Colonic mucosa (tissue), 4 donors: Measurements from ENCODE around the gene CHMP5. TPM values are rescaled to one million over a fixed set of nuclear protein-coding genes. Genes with fewer than 3 reads are reported as not detected.

Experiments used
- DNase-seq: peaks from one replicate; pipeline ENCODE4 v3.0.0-alpha.2; 2020
- H3K27ac ChIP-seq: fragments of 200-600 bp; one replicate; pipeline ENCODE4 v1.8.0; 2021
- H3K27me3 ChIP-seq: fragments of 200-600 bp; one replicate; pipeline ENCODE4 v1.8.0; 2021
- H3K36me3 ChIP-seq: fragments of 200-600 bp; one replicate; pipeline ENCODE4 v1.8.0; 2021
- H3K4me1 ChIP-seq: fragments of 200-600 bp; one replicate; pipeline ENCODE4 v1.8.0; 2021; ENCODE audit warnings: mild to moderate bottlenecking
- H3K4me3 ChIP-seq: fragments of 200-600 bp; one replicate; pipeline ENCODE4 v1.8.0; 2021
- H3K9ac ChIP-seq, 2 donors: one replicate each; pipeline ENCODE4 v1.7.0; 2013; ENCODE audit warnings: control low read depth in 2 of 2, low read depth in 2 of 2, low read length in 2 of 2
- H3K9me3 ChIP-seq: fragments of 200-600 bp; one replicate; pipeline ENCODE4 v1.8.0; 2021
- CTCF ChIP-seq: fragments of 200-600 bp; IDR thresholded peaks from one replicate; pipeline ENCODE4 v1.8.0; 2022; ENCODE audit warnings: antibody characterized with exemption, mild to moderate bottlenecking
- intact Hi-C: fragments of 100-400 bp; cut with DNase I; formaldehyde crosslinking; loops from one replicate; pipeline ENCODE4 v1.14.1; 2022
- total RNA-seq, 2 donors: library from RNA; stranded (reverse); fragmentation: NEBNext Ultra II Directional in 1 of 2; extraction: Animal tissue kit (Norgen Biotek cat#: 25700) in 1 of 2; gene quantifications; one replicate each; pipeline ENCODE4 v1.2.1, GENCODE V29; 2021
- donor health status: healthy.
- donor health status: DM: no; HTN: no; CAD: no.
- donor health status: DM: no; HTN: no; CAD: no.

Gene CHMP5
- total RNA-seq, 2 donors from 2014 or later, result 60.3 to 97.0 TPM

DNA sequence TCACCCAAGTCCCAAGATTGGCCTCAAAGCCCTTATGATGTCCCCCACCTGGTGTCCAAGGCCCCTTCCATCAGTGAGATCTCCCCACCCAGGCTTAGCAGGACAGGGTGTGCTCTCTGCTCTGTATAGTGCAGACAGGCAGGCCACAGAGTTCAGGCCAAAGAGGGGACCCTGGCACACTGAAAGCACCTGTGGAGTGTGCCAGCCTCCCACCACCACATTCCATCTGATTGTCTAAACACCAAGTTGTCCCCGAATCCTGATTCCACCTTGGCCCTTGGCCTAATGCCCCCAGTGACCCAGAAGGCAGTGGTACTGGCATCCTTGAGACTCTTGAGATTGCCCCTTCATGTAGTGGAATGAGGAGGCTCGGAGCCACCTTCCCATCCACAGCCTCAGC lies 19.5 kb upstream of the CHMP5 start:
- DNase-seq, result no peak
- intact Hi-C loops, result no loop called here
- no peak overlapping the region for H3K27ac ChIP-seq
- H3K4me1 ChIP-seq, result no peaks in the 10 kb centered on the region
- H3K9me3 ChIP-seq, result no peaks in the 10 kb centered on the region
- no peak overlapping the region for H3K9ac ChIP-seq
- H3K4me3 ChIP-seq, result no peak overlapping the region
- no peaks in the 10 kb centered on the region for H3K36me3 ChIP-seq
- H3K27me3 ChIP-seq, result no peaks in the 10 kb centered on the region
- no peak for TF ChIP-seq CTCF

DNA sequence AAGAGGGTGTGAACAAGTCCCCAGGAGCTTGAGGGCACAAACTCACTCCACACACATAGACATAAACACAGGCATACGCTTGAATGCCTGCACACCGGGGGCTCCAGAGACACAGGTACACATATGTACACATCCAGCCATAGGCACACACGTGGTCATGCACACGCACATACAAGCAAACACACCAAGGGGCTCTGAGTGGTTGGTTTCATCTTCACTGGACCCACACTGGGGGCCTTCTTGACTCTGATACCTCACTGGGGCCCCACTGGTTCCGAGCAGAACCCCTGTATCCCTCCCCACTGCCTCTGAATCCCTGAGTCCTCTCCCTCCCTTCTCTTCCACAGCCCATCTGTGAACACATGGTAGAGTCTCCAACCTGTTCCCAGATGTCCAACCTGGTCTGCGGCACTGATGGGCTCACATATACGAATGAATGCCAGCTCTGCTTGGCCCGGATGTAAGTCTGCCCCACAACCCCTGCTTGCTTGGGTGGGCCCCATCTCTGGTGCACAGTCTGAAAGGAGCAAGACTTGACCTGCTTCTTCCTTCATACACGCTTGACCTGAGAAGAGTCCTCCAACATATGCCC lies 18.5 kb upstream of the CHMP5 start:
- no peak overlapping the region for H3K27ac ChIP-seq

DNA sequence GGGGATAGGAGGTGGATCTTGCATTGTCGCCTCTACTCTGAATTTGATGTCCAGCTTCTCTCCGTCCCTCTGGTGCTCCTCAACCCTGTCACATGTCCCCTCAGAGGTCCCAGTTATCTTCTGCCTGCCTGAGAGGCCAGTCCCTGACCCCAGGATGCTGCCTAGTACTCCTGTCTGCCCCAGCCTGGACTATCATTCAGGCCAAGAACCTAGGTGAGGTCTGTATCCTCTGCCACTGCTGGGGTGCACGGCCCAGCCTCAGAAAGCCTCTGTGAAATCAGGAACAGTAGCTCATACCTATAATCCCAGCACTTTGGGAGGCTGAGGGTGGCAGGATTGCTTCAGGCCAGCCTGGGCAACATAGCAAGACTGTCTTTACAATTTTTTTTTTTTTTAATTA lies 16.2 kb upstream of the CHMP5 start:
- Histone ChIP-seq H3K4me3 (no peak overlapping the region), H3K4me1 (no peaks in the 10 kb centered on the region), H3K27me3 (no peaks in the 10 kb centered on the region), H3K27ac (no peak overlapping the region), H3K36me3 (no peaks in the 10 kb centered on the region), H3K9ac (no peak overlapping the region), H3K9me3 (no peaks in the 10 kb centered on the region)
- intact Hi-C loops, result no loop called here
- DNase-seq, result no peak
- no peak for TF ChIP-seq CTCF

More for the DNA sequence above, 18.5 kb upstream of the CHMP5 start:
- no peaks in the 10 kb centered on the region for H3K27me3 ChIP-seq
- H3K4me3 ChIP-seq, result no peak overlapping the region
- no peaks in the 10 kb centered on the region for H3K9me3 ChIP-seq
- no peak overlapping the region for H3K9ac ChIP-seq
- no peak for DNase-seq
- no peaks in the 10 kb centered on the region for H3K4me1 ChIP-seq
- H3K36me3 ChIP-seq, result no peaks in the 10 kb centered on the region
- intact Hi-C loops, result no loop called here
- no peak for TF ChIP-seq CTCF

GRCh38 chr9:33249087-33249658 lies 15.7 kb upstream of the CHMP5 start:
- no peak for DNase-seq
- H3K4me3 ChIP-seq, result no peak overlapping the region
- intact Hi-C loops, result no loop called here
- H3K4me1 ChIP-seq, result no peaks in the 10 kb centered on the region
- TF ChIP-seq CTCF, result no peak
- no peaks in the 10 kb centered on the region for H3K9me3 ChIP-seq
- no peaks in the 10 kb centered on the region for H3K27me3 ChIP-seq
- H3K36me3 ChIP-seq, result peaks cover 1% of the 10 kb centered on the region
- H3K9ac ChIP-seq, result no peak overlapping the region
- no peak overlapping the region for H3K27ac ChIP-seq

- H3K27ac ChIP-seq, result no peak overlapping the region
- intact Hi-C loops, result no loop called here
- H3K9me3 ChIP-seq, result no peaks in the 10 kb centered on the region
- no peak for DNase-seq
- peaks cover 8% of the 10 kb centered on the region for H3K36me3 ChIP-seq
- no peaks in the 10 kb centered on the region for H3K27me3 ChIP-seq
- H3K9ac ChIP-seq, result no peak overlapping the region
- no peaks in the 10 kb centered on the region for H3K4me1 ChIP-seq
- H3K4me3 ChIP-seq, result no peak overlapping the region
- no peak for TF ChIP-seq CTCF
Observed at GRCh38 chr9:33249983-33250382, 14.9 kb upstream of the CHMP5 start.
